ENCODE data around the gene CETP. TPM values are rescaled to one million over a fixed set of nuclear protein-coding genes. Genes with fewer than 3 reads are reported as not detected.
A peak's percentile ranks its signal among the peaks of the same experiment; 100 is the strongest.

Gene CETP
- total and polyA plus RNA-seq, 2 of the 13 experiments (the other 11 are each of a cell fraction or from before 2014, with no cell fraction given): 0.31 to 9.8 TPM

- ATAC-seq (peak; percentile 68), DNase-seq (ENCODE audit: low spot score) (peak; percentile 94), FAIRE-seq (peak; percentile 87)
- Histone ChIP-seq H3K27ac (ENCODE audit: extremely low read length, insufficient read depth, low read length) (peak overlapping the region; percentile 80), H3K27me3 (ENCODE audit: control insufficient read depth in 1 of 2, insufficient read depth in 2 of 2, low read length in 2 of 2) (no peaks in the 10 kb centered on the region; a peak in 1 of 5 replicates), H3K4me2 (ENCODE audit: low read depth, low read length) (peak overlapping the region; percentile 90), H4K20me1 (ENCODE audit: insufficient read depth, low read length) (peaks cover 55% of the 10 kb centered on the region), H3K9ac (ENCODE audit: insufficient read depth, low read depth, low read length) (peak overlapping the region; percentile 95), H3K36me3 (replicated peaks in 1 of 2; ENCODE audit: control insufficient read depth in 1 of 2, insufficient read depth in 2 of 2, low read length in 2 of 2) (peaks cover 8 to 40% of the 10 kb centered on the region in 2 experiments), H2AFZ (ENCODE audit: low read length) (no peak overlapping the region), H3K9me3 (ENCODE audit: low read length) (no peaks in the 10 kb centered on the region), H3K79me2 (ENCODE audit: insufficient read depth, low read length) (peaks cover 58% of the 10 kb centered on the region), H3K4me3 (replicated peaks in 1 of 3; ENCODE audit: insufficient read depth in 1 of 3, low read depth in 2 of 3, low read length in 3 of 3) (peak overlapping the region; percentile 93 to 97 (median 94)), H3K4me1 (ENCODE audit: insufficient read depth, low read length) (peaks cover 55% of the 10 kb centered on the region)
- intact Hi-C loops (cut with micrococcal nuclease; ENCODE audit: unreplicated experiment): loop anchor here (1.0 to 5.0 kb wide), 3 partner anchors 11 to 121 kb away; no protein-coding TSS in a partner anchor
- ChIA-PET POLR2A (interaction anchor here (0.7 to 8.3 kb wide), 18 partner anchors 8 to 325 kb away, joined by 3 to 232 read pairs (median 5); partner anchors contain the start of genes CPNE2, MT2A, NLRC5 and SLC12A3), CTCF (ENCODE audit: low intra/inter-chr PET ratio, low total read pairs) (no interaction called here)
- in situ Hi-C loops (cut with HindIII; ENCODE audit: extremely low pct_ligation_motif_present, low pct_unique_long_range_greater_than_20kb): no loop called here
- BruUV-seq (replicated peaks): no TSS peak
- WGBS (ENCODE audit: low lambda C conversion rate): 2% methylated on average over 17 of the region's 25 CpGs
- TF ChIP-seq ZNF747 (CRISPR knock-in tag; IDR thresholded peaks at IDR 0.05; ENCODE audit: borderline replicate concordance) (peak; percentile 62; the same call in 1 of the 2 replicates), ZNF318 (CRISPR knock-in tag; IDR thresholded peaks at IDR 0.05) (no peak), ZNF142 (CRISPR knock-in tag; IDR thresholded peaks at IDR 0.05) (no peak; the same call in 1 of the 2 replicates), ZGPAT (CRISPR knock-in tag; IDR thresholded peaks at IDR 0.05) (peak; percentile 44), ZNF3 (CRISPR knock-in tag; IDR thresholded peaks at IDR 0.05) (no peak), NAIF1 (CRISPR knock-in tag; IDR thresholded peaks at IDR 0.05; ENCODE audit: borderline replicate concordance) (0 out of 2 replicates have a peak, but pooled peaks have one; percentile 14)
Measured at GRCh38 chr16:56932721-56933619, 28.8 kb upstream of the CETP start.
